Lower lobe of right lung (tissue), 2 donors: ENCODE measurements around the gene LMOD2. TPM values are rescaled to one million over a fixed set of nuclear protein-coding genes. Genes with fewer than 3 reads are reported as not detected.

Experiments used
- ATAC-seq, 2 donors: fragments of 200-7000 bp; cut with Tn5 transposase; one replicate each; pipeline ENCODE4 v1.9.1; 2020 to 2022; ENCODE audit warnings: mild to moderate bottlenecking in 2 of 2, moderate library complexity in 2 of 2
- DNase-seq: peaks from one replicate; pipeline ENCODE4 v3.0.0-alpha.2; 2020
- H3K27ac ChIP-seq: fragments of 200-600 bp; one replicate; pipeline ENCODE4 v1.8.0; 2022
- H3K27me3 ChIP-seq: fragments of 200-600 bp; one replicate; pipeline ENCODE4 v1.8.0; 2022; ENCODE audit warnings: low read depth
- H3K36me3 ChIP-seq: fragments of 200-600 bp; one replicate; pipeline ENCODE4 v1.8.0; 2022; ENCODE audit warnings: mild to moderate bottlenecking
- H3K4me1 ChIP-seq: fragments of 200-600 bp; one replicate; pipeline ENCODE4 v1.8.0; 2022
- H3K4me3 ChIP-seq: fragments of 200-600 bp; one replicate; pipeline ENCODE4 v1.8.0; 2022; ENCODE audit warnings: mild to moderate bottlenecking
- H3K9me3 ChIP-seq: fragments of 200-600 bp; one replicate; pipeline ENCODE4 v1.8.0; 2022
- intact Hi-C: fragments of 100-400 bp; cut with DNase I; formaldehyde crosslinking; loops from one replicate; pipeline ENCODE4 v1.11.0; 2022
- total RNA-seq: library from RNA; stranded (reverse); fragmentation: NEBNext Ultra II Directional; extraction: Animal tissue kit (Norgen Biotek cat#: 25700); gene quantifications from one replicate; pipeline ENCODE4 v1.2.1, GENCODE V29; 2021
- TF ChIP-seq, protein P1 (sequence below): fragments of 200-600 bp; IDR thresholded peaks from one replicate; pipeline ENCODE4 v1.8.0; 2022; ENCODE audit warnings: antibody characterized with exemption, mild to moderate bottlenecking
- donor health status: DM: no; HTN: yes; CAD: no; lungs with severe emphysema.

LMOD2 gene
- total RNA-seq, 1 donor from 2014 or later: not detected

DNA sequence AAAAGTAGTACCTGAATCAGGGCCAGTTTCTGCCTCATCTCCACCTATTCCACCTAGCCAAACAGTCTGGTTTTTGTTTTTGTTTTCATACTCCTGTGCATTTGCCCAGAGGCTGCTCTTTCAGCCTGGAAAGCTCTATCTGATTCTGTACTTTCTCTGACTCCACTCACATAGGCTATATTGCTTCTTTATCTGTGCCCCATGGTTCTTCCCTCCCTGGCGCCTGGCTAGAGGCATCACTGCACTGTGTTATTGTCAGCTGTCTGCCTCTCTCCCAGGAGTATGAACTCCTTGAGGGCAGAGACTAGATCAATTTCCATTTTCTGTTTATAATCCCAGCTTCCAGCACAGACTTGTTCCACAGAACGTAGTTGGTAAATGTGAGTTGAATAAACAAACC lies 5.1 kb upstream of the LMOD2 start:
- H3K9me3 ChIP-seq: no peaks in the 10 kb centered on the region
- no peak for DNase-seq
- intact Hi-C loops: no loop called here
- H3K27ac ChIP-seq: no peak overlapping the region
- H3K27me3 ChIP-seq: no peaks in the 10 kb centered on the region
- H3K4me1 ChIP-seq: no peaks in the 10 kb centered on the region
- no peak for ATAC-seq
- H3K4me3 ChIP-seq: no peak overlapping the region
- H3K36me3 ChIP-seq: no peaks in the 10 kb centered on the region
- TF ChIP-seq, protein P1, sequence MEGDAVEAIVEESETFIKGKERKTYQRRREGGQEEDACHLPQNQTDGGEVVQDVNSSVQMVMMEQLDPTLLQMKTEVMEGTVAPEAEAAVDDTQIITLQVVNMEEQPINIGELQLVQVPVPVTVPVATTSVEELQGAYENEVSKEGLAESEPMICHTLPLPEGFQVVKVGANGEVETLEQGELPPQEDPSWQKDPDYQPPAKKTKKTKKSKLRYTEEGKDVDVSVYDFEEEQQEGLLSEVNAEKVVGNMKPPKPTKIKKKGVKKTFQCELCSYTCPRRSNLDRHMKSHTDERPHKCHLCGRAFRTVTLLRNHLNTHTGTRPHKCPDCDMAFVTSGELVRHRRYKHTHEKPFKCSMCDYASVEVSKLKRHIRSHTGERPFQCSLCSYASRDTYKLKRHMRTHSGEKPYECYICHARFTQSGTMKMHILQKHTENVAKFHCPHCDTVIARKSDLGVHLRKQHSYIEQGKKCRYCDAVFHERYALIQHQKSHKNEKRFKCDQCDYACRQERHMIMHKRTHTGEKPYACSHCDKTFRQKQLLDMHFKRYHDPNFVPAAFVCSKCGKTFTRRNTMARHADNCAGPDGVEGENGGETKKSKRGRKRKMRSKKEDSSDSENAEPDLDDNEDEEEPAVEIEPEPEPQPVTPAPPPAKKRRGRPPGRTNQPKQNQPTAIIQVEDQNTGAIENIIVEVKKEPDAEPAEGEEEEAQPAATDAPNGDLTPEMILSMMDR: no peak

DNA sequence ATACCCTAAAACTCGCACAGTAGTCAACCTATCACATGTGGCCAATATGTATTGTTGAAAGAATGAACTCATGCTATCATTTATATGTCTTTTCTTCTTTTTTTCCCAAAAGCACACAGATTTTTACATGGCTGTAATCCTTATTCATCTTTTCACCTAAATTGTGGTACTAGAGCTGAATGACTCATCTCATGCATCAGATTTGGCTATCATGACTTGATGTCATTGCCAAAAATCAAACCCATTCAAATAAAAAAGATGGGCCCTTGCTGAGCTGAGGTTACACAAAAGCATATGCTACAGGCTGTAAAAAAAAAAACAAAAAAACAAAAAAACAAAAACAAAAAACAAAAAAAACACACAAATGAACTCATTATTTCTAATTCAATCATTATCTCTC lies 3.3 kb upstream of the LMOD2 start:
- no peaks in the 10 kb centered on the region for H3K4me1 ChIP-seq
- no peak overlapping the region for H3K27ac ChIP-seq
- no peaks in the 10 kb centered on the region for H3K36me3 ChIP-seq
- intact Hi-C loops: no loop called here
- DNase-seq (no peak), ATAC-seq (no peak)
- H3K9me3 ChIP-seq: no peaks in the 10 kb centered on the region
- TF ChIP-seq, protein P1: no peak
- no peaks in the 10 kb centered on the region for H3K27me3 ChIP-seq
- H3K4me3 ChIP-seq: no peak overlapping the region

DNA sequence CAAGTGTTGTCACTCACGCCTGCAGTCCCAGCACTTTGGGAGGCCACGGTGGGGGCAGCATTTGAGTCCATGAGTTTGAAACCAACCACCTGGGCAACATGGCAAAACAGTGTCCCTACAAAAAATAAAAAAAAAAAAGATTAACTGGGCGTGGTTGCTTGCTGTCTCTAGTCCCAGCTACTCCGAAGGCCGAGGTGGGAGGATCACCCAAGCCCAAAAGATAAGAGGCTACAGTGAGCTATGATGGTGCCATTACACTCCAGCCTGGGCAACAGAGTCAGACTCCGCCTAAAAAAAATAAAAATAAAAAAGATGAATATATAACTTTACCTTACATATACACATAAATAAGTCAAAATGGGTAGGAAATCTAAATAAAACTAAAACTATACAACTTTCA lies 2.5 kb upstream of the LMOD2 start:
- H3K4me3 ChIP-seq: no peak overlapping the region
- intact Hi-C loops: no loop called here
- H3K27ac ChIP-seq: no peak overlapping the region
- no peaks in the 10 kb centered on the region for H3K4me1 ChIP-seq
- no peaks in the 10 kb centered on the region for H3K9me3 ChIP-seq
- no peaks in the 10 kb centered on the region for H3K36me3 ChIP-seq
- no peaks in the 10 kb centered on the region for H3K27me3 ChIP-seq
- DNase-seq (no peak), ATAC-seq (no peak)
- TF ChIP-seq, protein P1: no peak

DNA sequence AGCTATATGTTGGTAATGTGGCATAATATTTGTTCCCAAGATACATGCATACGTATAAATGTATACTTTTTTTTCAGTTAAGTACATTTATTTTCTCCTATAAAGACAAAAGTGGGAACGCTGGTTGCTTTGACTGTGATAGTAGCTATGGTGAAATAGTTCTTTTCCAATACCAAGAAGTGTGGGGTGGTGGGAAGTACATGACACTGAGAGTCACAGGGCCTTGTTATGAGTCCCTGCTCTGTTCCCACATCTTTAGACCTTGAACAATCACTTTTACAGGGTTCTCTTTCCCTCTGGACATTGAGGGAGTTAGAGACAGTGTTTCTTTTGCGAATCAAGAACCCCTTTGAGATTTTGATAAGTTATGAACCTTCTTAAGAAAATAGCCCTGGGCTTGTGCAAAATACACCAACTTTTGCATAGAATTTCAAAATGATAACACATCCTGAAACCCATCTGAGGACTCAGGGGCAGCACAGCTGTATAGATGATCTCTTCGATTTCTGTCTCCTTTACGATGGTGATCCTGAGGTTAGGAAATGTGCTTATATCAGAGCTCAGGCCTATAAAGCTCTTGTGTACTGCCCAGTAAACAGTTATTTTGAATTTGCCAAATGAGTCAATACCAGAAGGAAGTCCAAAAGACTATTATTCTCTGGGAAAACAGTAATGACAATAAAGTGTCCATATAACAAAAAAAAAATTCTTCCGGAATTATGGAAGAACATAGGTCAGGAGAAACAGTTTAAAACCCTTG lies 1.1 kb downstream of the LMOD2 start:
- Histone ChIP-seq H3K4me3 (no peak overlapping the region), H3K36me3 (no peaks in the 10 kb centered on the region), H3K27ac (no peak overlapping the region), H3K27me3 (no peaks in the 10 kb centered on the region), H3K9me3 (no peaks in the 10 kb centered on the region), H3K4me1 (no peaks in the 10 kb centered on the region)
- intact Hi-C loops: no loop called here
- ATAC-seq (no peak), DNase-seq (no peak)
- TF ChIP-seq, protein P1: no peak

DNA sequence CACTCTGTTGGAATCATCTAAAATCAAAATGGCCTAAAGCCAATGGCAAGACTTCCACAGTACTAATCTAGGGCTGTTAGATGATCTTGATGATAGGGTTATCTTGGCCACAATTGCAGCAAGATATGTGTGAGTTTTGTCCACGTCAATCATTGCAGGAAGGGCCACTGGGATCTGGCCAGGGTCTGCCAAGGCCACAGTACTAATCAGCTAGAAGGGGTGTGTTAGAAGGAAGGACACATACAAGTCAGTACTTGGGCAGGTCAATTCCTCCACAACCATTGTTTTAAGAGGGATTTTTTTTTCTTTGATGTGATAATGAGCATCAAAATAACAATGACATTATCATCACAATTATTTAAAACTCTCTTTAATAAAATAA lies 1.6 kb downstream of the LMOD2 start:
- ATAC-seq (no peak), DNase-seq (no peak)
- H3K27me3 ChIP-seq: no peaks in the 10 kb centered on the region
- no peak overlapping the region for H3K27ac ChIP-seq
- no peaks in the 10 kb centered on the region for H3K9me3 ChIP-seq
- TF ChIP-seq, protein P1: no peak
- intact Hi-C loops: no loop called here
- no peak overlapping the region for H3K4me3 ChIP-seq
- H3K4me1 ChIP-seq: no peaks in the 10 kb centered on the region
- no peaks in the 10 kb centered on the region for H3K36me3 ChIP-seq
